Activated naive CD4-positive, alpha-beta T cell treated with anti-CD3 and anti-CD28 coated beads, Interleukin-2, amount 50 U/mL, for 72 hours (primary cell): Measurements from ENCODE around the gene SLC1A5. TPM values are rescaled to one million over a fixed set of nuclear protein-coding genes. Genes with fewer than 3 reads are reported as not detected.
A peak's percentile ranks its signal among the peaks of the same experiment; 100 is the strongest.
"Not testable (repeated sequence)": the region's sequence is repeated elsewhere in the genome, so short reads cannot be mapped to it uniquely, and the experiment has no call there.

ENCODE experiments used
- ATAC-seq, 2 donors: fragments of 150-1000 bp; cut with Tn5 transposase; 2 replicates each; pipeline ENCODE4 v1.10.0; 2021; ENCODE audit warnings: mild to moderate bottlenecking in 2 of 2, moderate library complexity in 2 of 2
- DNase-seq, 2 donors: peaks; one replicate each; pipeline ENCODE4 v3.0.0; 2021 to 2022; ENCODE audit warnings: low spot score in 2 of 2
- H3K27ac Mint-ChIP-seq, 2 donors: one replicate each; pipeline ENCODE4 v1.8.0; 2022; ENCODE audit warnings: mild to moderate bottlenecking in 2 of 2, mixed read lengths in 2 of 2
- H3K36me3 Mint-ChIP-seq, 2 donors: one replicate each; pipeline ENCODE4 v1.8.0; 2022; ENCODE audit warnings: mixed read lengths in 2 of 2
- H3K9me3 Mint-ChIP-seq, 2 donors: one replicate each; pipeline ENCODE4 v1.8.0; 2022; ENCODE audit warnings: mixed read lengths in 2 of 2
- total RNA-seq, 2 donors: library from RNA; stranded (reverse); gene quantifications; one replicate each; pipeline ENCODE4 v1.2.3, GENCODE V29; 2022

Gene SLC1A5
- total RNA-seq, 2 donors from 2014 or later = 99.3 to 159 TPM

DNA sequence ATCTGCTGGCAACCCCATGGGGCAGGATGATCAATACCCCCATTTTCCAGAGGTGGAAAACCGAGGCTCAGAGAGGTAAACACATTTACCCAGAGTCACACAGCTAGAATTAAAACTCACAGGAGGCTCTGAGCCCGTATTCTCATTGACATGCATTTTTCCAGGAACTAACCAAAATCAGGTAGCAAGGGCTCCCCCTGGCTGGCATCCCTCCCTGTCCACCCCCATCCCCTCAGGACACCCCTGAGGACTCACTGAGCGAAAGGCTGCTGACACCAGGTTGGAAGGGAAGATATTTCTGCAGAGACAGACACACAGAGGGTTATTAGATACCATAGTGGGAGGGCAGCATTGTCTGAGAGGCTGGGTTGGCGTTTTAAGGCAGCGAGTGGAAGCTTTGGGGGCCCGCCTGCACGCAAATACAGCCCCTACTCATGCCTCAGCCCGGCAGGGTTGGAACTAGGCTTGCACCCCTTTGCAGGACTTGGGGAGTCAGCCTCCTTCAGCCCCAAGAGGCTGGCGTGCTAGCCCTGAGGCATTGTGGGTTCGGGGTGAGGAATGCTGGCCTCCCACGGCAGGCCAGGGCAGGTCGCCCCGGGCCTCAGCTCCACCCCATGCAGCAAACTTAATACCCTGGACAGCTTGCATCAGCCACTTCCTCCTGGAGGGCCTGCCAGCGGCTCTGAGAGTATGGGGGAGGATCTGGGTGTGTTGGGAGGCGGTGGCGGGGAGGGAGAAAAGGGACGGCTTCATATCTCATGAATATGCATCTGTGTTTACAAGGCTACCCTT, 3.9 kb downstream of the SLC1A5 start:
- peak; percentile 37 to 38 for ATAC-seq
- H3K27ac Mint-ChIP-seq = peak overlapping the region; percentile 98 to 99
- peak; percentile 65 to 67 for DNase-seq
- peaks cover 60 to 63% of the 10 kb centered on the region in 2 donors for H3K36me3 Mint-ChIP-seq
- H3K9me3 Mint-ChIP-seq = peaks cover 0 to 3% of the 10 kb centered on the region in 2 donors

DNA sequence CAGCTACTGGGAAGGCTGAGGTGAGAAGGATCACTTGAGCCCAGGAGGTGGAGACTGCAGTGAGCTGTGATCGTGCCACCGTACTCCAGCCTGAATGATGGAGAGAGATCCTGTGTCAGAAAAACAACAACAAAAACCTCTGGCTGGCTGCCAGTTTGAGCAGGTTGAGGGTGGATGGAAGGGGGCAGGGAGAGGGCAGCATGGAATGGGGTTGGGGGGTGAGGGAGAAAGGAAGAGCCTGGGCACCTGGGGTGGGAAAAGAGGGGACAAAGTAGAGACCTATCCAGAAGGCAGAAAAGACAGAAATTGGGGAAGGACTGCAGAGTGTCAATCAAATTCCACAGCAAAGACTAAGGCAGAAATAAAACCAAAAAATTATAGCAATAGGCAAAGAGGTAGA, 4.7 kb downstream of the SLC1A5 start:
- ATAC-seq (no peak), DNase-seq (no peak)
- Mint-ChIP-seq H3K9me3 (no peaks in the 10 kb centered on the region), H3K27ac (peak overlapping the region; percentile 98 to 99), H3K36me3 (peaks cover 60 to 63% of the 10 kb centered on the region in 2 donors)

- H3K27ac Mint-ChIP-seq = peak overlapping the region; percentile 98 to 99
- H3K9me3 Mint-ChIP-seq = no peaks in the 10 kb centered on the region
- ATAC-seq (no peak), DNase-seq (no peak)
- peaks cover 60 to 74% of the 10 kb centered on the region in 2 donors for H3K36me3 Mint-ChIP-seq
These were observed 5.9 kb downstream of the SLC1A5 start for GRCh38 chr19:46782355-46783019.

DNA sequence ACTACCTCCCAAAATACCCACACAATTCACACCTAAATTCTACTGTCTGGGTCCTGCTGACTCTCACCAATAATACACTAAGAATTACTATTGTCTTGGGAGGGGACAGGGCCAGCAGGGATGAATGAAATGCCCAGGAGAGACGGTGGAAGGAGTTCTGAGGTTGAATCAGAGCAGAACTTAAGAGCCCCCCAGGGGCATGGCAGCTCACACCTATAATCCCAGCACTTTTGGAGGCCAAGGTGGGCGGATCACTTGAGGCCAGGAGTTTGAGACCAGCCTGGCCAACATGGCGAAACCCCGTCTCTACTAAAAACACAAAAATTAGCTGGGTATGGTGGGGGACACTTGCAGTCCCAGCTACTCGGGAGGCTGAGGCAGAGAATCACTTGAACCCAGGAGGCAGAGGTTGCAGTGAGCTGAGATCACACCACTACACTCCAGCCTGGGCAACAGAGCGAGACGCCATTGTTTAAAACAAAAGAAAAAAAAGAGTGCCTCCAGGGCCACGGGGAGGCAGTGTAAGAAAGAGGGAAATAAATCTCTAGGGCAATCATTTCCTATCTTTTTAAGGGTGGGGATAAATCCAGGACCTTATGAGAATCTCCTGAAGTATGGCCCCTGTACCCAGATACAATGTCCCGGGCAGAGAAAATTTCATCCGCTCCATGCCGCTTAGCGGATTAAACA, 10.3 kb downstream of the SLC1A5 start:
- H3K9me3 Mint-ChIP-seq, DNase-seq, ATAC-seq, H3K27ac Mint-ChIP-seq: not testable (repeated sequence)
- H3K36me3 Mint-ChIP-seq = peaks cover 37 to 53% of the 10 kb centered on the region in 2 donors

- peaks cover 29 to 44% of the 10 kb centered on the region in 2 donors for H3K36me3 Mint-ChIP-seq
- no peak for DNase-seq
- ATAC-seq = peak in 1 of 2 donors; percentile 29
- peak overlapping the region in 1 of 2 donors; percentile 31 for H3K27ac Mint-ChIP-seq
- no peaks in the 10 kb centered on the region for H3K9me3 Mint-ChIP-seq
These were observed 11.2 kb downstream of the SLC1A5 start for GRCh38 chr19:46776927-46777911.

DNA sequence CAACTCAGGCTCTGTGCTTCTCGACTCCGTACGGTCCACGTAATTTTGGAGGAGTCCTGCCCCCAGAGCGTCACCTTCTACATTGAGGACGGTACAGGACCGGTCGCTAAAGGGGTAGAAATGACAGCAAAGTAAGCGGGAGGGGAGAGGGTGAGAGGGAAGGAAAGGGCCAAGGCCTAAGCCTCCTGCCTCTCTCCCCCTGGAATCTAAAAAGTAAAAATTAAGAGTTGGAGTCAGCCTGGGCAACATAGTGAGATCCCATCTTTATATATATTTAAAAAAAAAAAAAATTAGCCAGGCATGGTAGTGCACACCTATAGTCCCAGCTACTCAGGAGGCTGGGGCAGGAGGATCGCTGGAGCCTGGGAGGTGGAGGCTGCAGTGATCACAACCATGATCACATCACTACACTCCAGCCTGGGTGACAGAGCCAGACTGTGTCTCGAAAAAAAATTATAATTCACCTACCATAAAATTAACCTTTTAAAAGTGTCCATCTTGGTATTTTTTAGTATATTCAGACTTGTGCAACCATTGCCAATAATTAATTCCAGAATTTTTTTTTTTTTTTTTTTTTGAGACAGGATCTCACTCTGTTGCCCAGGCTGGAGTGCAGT, 12.6 kb downstream of the SLC1A5 start:
- ATAC-seq (no peak), DNase-seq (no peak)
- Mint-ChIP-seq H3K9me3 (no peaks in the 10 kb centered on the region), H3K36me3 (peaks cover 22 to 33% of the 10 kb centered on the region in 2 donors), H3K27ac (no peak overlapping the region)

DNA sequence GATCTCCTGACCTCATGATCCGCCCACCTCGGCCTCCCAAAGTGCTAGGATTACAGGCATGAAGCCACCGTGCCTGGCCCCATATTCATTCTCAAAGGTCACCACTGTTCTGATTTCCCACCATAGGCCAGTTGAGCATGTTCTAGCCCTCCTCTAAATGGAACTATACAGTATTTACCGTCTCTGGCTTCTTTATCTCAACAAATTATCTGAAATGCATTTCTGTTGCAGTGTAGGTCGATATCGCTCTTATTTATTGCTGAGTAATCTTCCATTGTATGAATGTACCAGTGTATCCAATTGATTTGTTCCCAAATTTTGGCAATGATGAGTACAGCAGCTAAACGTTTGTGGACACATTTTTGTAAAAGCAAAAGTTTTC, 15.4 kb downstream of the SLC1A5 start:
- H3K9me3 Mint-ChIP-seq = no peaks in the 10 kb centered on the region
- ATAC-seq (no peak), DNase-seq (no peak)
- H3K27ac Mint-ChIP-seq = no peak overlapping the region
- peaks cover 20 to 28% of the 10 kb centered on the region in 2 donors for H3K36me3 Mint-ChIP-seq

GRCh38 chr19:46772170-46773017, 16.0 kb downstream of the SLC1A5 start:
- DNase-seq (no peak), ATAC-seq (no peak)
- H3K27ac Mint-ChIP-seq = no peak overlapping the region
- peaks cover 16 to 23% of the 10 kb centered on the region in 2 donors for H3K36me3 Mint-ChIP-seq
- H3K9me3 Mint-ChIP-seq = no peaks in the 10 kb centered on the region

- H3K27ac Mint-ChIP-seq = peak overlapping the region in 1 of 2 donors; percentile 70
- not testable (repeated sequence) for H3K36me3 Mint-ChIP-seq, H3K9me3 Mint-ChIP-seq, ATAC-seq, DNase-seq
These were observed 19.6 kb downstream of the SLC1A5 start for GRCh38 chr19:46768746-46769145.

DNA sequence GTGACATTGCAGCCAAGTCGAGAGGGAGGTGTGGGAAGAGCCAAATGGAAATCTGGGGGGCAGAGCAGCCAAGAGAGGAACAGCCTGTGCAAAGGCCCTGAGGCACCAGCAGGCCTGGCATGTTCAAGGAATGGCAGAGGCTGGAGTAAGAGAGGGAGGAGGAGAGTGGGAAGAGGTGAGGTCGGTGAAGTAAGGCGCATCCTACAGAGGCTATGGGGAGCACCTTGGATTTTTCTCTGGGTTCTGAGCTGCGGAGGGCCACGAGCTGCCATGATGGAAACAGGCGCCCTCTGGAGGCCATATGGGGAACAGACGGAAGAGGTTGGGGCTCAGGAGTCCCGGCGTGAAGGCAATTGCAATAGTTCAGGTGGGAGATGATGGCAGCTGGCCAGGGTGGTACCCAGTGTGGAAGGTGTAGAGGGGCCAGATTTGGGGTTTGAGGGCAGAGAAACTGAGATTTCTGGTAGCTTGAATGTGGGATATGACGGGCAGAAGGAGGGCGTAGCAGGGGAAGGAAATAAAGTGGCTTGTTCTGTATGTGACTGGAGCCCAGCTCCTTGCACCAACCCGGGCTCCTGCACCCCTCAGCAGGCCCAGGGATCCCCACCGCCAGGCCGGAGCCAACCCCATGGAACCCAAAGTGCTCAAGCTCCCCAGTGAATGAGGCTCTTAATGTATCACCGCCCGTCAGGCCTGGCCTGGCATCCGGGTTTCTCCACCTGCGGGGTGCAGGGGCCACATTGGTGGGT, 21.7 kb downstream of the SLC1A5 start:
- Mint-ChIP-seq H3K27ac (no peak overlapping the region), H3K9me3 (no peaks in the 10 kb centered on the region), H3K36me3 (no peaks in the 10 kb centered on the region)
- DNase-seq (peak; percentile 71 to 72), ATAC-seq (peak; percentile 77 to 82)

DNA sequence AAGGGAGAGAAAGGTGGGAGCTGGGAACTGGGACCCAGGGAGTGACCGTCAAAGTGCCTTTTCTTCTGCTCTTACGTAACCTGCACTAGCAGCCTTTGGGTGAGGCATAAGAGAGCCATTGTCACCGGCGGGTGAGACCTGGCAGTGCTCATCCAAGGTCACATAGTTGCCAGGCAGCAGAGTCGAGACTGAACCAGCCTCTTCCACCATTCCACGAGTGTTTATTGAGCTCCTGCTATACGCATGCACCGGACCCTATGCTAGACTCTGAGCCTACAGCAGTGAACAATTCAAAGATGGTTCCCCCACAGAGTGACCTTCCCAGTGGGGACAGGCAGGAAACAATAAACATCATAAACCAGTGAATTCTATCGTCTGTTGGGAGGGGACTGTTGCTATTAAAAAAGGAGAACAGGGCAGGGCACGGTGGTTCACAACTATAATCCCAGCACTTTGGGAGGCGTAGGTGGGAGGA, 23.5 kb downstream of the SLC1A5 start:
- DNase-seq = no peak
- Mint-ChIP-seq H3K36me3 (no peaks in the 10 kb centered on the region), H3K27ac (no peak overlapping the region), H3K9me3 (no peaks in the 10 kb centered on the region)
- ATAC-seq = no peak

DNA sequence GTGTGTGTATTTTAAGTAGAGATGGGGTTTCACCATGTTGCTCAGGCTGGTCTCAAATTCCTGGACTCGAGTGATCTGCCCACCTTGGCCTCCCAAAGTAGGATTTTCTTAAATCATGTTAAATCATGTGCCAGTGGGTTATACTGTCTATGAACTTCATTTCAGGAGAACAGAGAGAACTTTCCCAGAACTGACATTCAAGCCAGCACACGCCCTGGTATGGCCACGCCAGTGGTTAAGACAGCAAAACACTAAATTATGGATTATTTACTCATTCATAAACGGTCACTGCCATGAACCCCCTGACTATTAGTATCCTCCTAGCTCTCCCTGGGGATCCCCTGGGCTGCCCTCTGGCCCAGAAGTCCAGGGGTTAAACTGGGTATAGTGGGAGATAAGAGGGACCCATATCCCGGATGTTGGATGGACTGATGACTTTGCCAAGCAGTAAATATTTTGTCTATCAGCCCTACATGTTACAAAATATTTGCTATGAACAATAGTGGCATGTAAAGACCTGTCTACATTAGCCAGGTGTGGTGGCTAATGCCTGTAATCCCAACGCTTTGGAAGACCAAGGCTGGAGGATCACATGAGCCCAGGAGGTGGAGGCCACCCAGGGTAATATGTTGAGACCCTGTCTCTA, 26.0 kb downstream of the SLC1A5 start:
- ATAC-seq (no peak), DNase-seq (no peak)
- H3K9me3 Mint-ChIP-seq = no peaks in the 10 kb centered on the region
- H3K36me3 Mint-ChIP-seq = no peaks in the 10 kb centered on the region
- no peak overlapping the region for H3K27ac Mint-ChIP-seq

DNA sequence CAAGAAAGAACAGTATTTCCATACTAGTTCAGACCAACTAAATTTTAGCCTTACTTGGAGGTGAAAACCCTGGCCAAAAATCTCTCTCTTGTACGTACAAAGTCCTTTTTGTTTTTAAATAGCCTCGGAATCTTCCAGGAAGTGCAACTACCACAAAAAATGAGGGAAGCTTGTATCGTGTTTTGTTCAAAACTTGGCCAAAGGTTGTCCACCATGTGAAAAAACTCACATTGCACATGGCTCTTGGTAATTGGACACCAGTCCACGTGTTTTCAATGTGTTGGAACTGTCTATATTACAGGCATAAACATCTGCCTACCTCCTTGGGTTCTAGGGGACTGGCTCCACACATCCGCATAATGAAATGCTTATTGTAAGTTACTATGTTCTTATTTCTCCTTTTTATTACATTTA, 27.0 kb downstream of the SLC1A5 start:
- no peak overlapping the region for H3K27ac Mint-ChIP-seq
- no peaks in the 10 kb centered on the region for H3K36me3 Mint-ChIP-seq
- no peaks in the 10 kb centered on the region for H3K9me3 Mint-ChIP-seq
- ATAC-seq = no peak
- no peak for DNase-seq

DNA sequence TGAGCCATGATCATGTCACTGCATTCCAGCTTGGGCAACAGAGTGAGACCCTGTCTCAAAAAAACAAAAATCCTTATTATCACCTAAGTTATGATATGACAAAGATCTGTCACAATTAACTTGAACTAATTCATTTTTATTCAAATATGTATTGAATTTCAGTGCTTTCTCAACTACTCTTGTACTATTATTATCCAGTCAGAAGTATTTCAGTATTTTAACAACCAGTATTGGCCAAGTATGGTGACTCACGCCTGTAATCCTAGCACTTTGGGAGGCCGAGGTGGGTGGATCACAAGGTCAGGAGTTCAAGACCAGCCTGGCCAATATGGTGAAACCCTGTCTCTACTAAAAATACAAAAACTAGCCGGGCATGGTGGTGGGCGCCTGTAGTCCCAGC, 27.5 kb downstream of the SLC1A5 start:
- H3K27ac Mint-ChIP-seq, DNase-seq, ATAC-seq, H3K9me3 Mint-ChIP-seq, H3K36me3 Mint-ChIP-seq: not testable (repeated sequence)
